ENCODE measurements around the gene ARL6IP4. TPM values are rescaled to one million over a fixed set of nuclear protein-coding genes. Genes with fewer than 3 reads are reported as not detected.

Gene ARL6IP4
- total and polyA plus RNA-seq, 10 of the 15 experiments (the other 5 are each of a cell fraction or from before 2014, with no cell fraction given) = 2.5 to 320 (median 188) TPM

GRCh38 chr12:122974274-122974891 lies 6.1 kb upstream of the ARL6IP4 start (continued):
- TF ChIP-seq CEBPZ (IDR thresholded peaks at IDR 0.05; ENCODE audit: low read depth, low read length) = no peak
- TF ChIP-seq NFYB (IDR thresholded peaks at IDR 0.05; ENCODE audit: insufficient read depth, low read depth, low read length) = peak; percentile 42; the same call in 1 of the 2 replicates
- TF ChIP-seq SMC3 (IDR thresholded peaks at IDR 0.05; ENCODE audit: borderline replicate concordance, low read length) = no peak

GRCh38 chr12:122974892-122975789 lies 5.3 kb upstream of the ARL6IP4 start, which contains the start of gene OGFOD2:
Gene OGFOD2 (plus strand): TSS chr12:122975244. CDS start chr12:122975252, 8 bp downstream.
- SMC1A ChIA-PET (ENCODE audit: uncharacterized antibody, unreplicated experiment) = interaction anchor here (0.9 to 1.9 kb wide), 6 partner anchors 8 to 627 kb away, joined by 3 to 6 read pairs (median 4); partner anchors contain the start of gene DDX55
- Histone ChIP-seq H3K79me2 (ENCODE audit: control insufficient read depth, insufficient read depth, low read length) (peaks cover 22% of the 10 kb centered on the region), H3K27me3 (replicated peaks in 1 of 2; ENCODE audit: control insufficient read depth in 2 of 2, insufficient read depth in 2 of 2, low read length in 1 of 2) (no peaks in the 10 kb centered on the region), H3K9me3 (replicated peaks; ENCODE audit: control insufficient read depth, insufficient read depth, low read length) (no peaks in the 10 kb centered on the region), H4K20me1 (ENCODE audit: control insufficient read depth, insufficient read depth) (no peaks in the 10 kb centered on the region), H3K36me3 (ENCODE audit: control insufficient read depth in 2 of 2, insufficient read depth in 2 of 2, low read length in 1 of 2) (peaks cover 0 to 4% of the 10 kb centered on the region in 2 experiments; a peak in 2 of 4 replicates), H3K4me2 (ENCODE audit: control insufficient read depth, insufficient read depth) (peak within 1 kb of the TSS; percentile 95), H2AFZ (ENCODE audit: control insufficient read depth, low read depth, low read length) (peak within 1 kb of the TSS; percentile 98), H3K4me3 (peak within 1 kb of the TSS; percentile 84), H3K27ac (ENCODE audit: control insufficient read depth, insufficient read depth) (peak within 1 kb of the TSS; percentile 99), H3K4me1 (ENCODE audit: control insufficient read depth, insufficient read depth, low read length) (peaks cover 20% of the 10 kb centered on the region), H3K9ac (ENCODE audit: control insufficient read depth, insufficient read depth, low read length) (peak within 1 kb of the TSS; percentile 100)
- in situ Hi-C loops (cut with MboI) = loop anchor here (5.0 kb wide), 1 partner anchor 257 kb away; the partner anchor contains the start of genes MPHOSPH9 and MTRFR
- CTCF ChIA-PET = interaction anchor here (0.7 to 3.4 kb wide), 6 partner anchors 11 to 263 kb away, joined by 3 to 15 read pairs (median 4); partner anchors contain the start of genes MPHOSPH9 and MTRFR
- BruUV-seq (replicated peaks) = TSS peak; percentile 51
- FAIRE-seq = no peak
- WGBS (ENCODE audit: insufficient coverage, insufficient replicate concordance, low lambda C conversion rate, missing lambda C conversion rate) = 1% methylated on average over 66 of the region's 66 CpGs
- intact Hi-C loops (cut with micrococcal nuclease; ENCODE audit: unreplicated experiment) = loop anchor here (2.0 kb wide), 1 partner anchor 264 kb away; no protein-coding TSS in a partner anchor
- peak; percentile 60 for DNase-seq (ENCODE audit: low read depth, low spot score)
- peak; percentile 90 for ATAC-seq
- RAD21 ChIA-PET (ENCODE audit: unreplicated experiment) = interaction anchor here (0.6 to 2.6 kb wide), 7 partner anchors 28 to 263 kb away, joined by 3 to 14 read pairs (median 3); partner anchors contain the start of genes MPHOSPH9 and MTRFR
- POLR2A ChIA-PET = interaction anchor here (0.6 to 1.9 kb wide), 6 partner anchors 9 to 608 kb away, joined by 3 to 9 read pairs (median 5); partner anchors contain the start of genes ABCB9, MPHOSPH9, MTRFR and TMED2
- TF ChIP-seq BCL11A (IDR thresholded peaks at IDR 0.05; ENCODE audit: low read depth, low read length) (no peak), JUNB (IDR thresholded peaks at IDR 0.05) (peak; percentile 99), IKZF2 (IDR thresholded peaks at IDR 0.05) (no peak), NR2C1 (IDR thresholded peaks at IDR 0.05) (no peak), ZNF207 (IDR thresholded peaks at IDR 0.05; ENCODE audit: borderline replicate concordance) (0 out of 2 replicates have a peak, but pooled peaks have one; percentile 39), PAX5 (IDR thresholded peaks at IDR 0.05; ENCODE audit: borderline replicate concordance, low read depth, low read length) (no peak), SIN3A (IDR thresholded peaks at IDR 0.05; ENCODE audit: low read depth, low read length) (peak; percentile 93), EED (IDR thresholded peaks at IDR 0.05; ENCODE audit: low read depth) (no peak), NFIC (IDR thresholded peaks at IDR 0.05; ENCODE audit: low read depth, low read length) (no peak)

Data from GM12878 (cell line).